ENCODE measurements around the gene LRRC25. TPM values are rescaled to one million over a fixed set of nuclear protein-coding genes. Genes with fewer than 3 reads are reported as not detected.
A peak's percentile ranks its signal among the peaks of the same experiment; 100 is the strongest.

LRRC25 gene
- not detected in 2 replicates for total RNA-seq

DNA sequence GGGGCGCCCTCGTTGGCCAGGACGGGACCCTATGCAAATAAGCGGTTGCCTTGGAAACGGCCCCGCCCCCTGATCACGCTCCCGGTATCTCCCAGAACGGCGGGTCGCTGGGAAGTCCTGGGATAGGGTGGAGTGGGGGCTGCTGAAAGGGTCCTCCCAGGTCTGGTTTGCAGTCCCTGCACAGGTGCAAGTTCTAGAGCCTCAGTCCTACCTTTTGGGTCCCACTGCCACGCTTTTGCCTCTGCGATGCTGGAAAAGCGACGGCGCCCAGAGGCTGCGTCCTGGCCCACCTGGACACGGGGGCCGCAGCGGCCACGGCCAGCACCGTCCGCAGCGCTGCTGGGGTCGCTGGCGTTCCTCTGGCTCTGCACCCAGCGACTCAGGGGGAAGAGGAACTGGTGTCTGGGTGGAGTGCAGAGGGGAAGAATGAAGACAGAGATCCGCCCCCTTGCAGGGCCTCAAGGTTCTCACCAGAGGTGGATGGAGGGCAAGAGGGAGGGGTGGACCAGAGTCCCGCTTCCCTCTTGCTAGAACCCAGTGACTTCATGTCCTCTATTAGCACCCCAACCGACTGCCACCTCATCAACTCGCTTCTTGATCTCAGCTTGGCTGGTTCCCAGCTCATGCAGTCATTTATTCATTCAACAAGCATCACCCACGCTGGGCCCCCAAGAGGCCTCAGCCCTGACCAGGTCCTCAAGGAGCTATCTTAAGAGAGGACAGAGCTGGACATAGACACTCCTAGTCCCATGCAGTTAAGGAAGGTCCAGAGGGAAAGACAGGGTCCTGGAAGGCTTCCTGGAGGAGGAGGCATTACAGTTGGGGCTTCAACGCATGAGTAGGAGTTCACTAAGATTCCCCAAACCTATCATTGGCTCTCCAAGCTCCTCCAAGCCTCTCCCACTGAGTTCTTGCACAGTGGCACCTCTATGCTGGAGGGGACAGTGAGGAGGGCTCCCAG is at the start of gene LRRC25:
Gene LRRC25, minus strand, starts transcription at position 381 of the 961 bp plus-strand sequence. CDS start 659 bp downstream, outside the sequence.
- Mint-ChIP-seq H3K4me3 (ENCODE audit: low read depth) (no peak within 1 kb of the TSS), H3K27me3 (ENCODE audit: low read depth) (peaks cover 23% of the 10 kb centered on the region), H3K4me1 (ENCODE audit: low read depth) (peaks cover 5% of the 10 kb centered on the region), H3K27ac (no peak within 1 kb of the TSS), H3K36me3 (ENCODE audit: low read depth) (no peaks in the 10 kb centered on the region), H3K9me3 (no peaks in the 10 kb centered on the region)
- DNase-seq (ENCODE audit: low spot score) = no peak
- intact Hi-C loops (cut with micrococcal nuclease) = no loop called here

DNA sequence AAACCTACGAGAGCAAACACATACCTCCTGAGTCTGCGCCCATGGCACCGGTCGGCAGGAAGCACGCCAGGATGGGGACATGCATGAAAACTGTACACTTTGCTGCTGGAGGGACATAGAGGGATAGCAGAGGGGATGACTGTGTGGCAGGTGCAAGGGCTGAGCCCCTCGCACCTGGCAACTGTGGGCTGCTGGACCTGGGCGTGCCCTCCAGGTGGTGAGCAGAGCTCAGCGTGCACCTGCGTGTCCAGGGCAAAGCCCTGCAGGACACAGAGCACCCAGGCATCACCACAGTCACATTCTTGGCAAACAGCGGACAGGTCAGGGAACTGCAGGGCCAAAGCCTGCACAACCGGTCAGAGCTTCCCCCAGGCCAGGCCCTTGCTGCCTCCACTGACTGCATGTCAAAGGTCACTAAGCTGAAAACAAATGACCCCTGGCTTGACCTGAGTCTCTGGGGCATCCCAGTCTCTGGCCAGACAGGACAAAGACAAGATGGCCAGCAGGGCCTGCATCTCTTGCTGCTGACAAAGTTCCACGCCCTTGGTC is 49.5 kb upstream of the LRRC25 start:
- peaks cover 57% of the 10 kb centered on the region for H3K36me3 Mint-ChIP-seq (ENCODE audit: low read depth)
- intact Hi-C loops (cut with micrococcal nuclease) = no loop called here
- H3K4me3 Mint-ChIP-seq (ENCODE audit: low read depth) = no peak overlapping the region
- H3K4me1 Mint-ChIP-seq (ENCODE audit: low read depth) = peaks cover 6% of the 10 kb centered on the region
- peaks cover 5% of the 10 kb centered on the region for H3K9me3 Mint-ChIP-seq
- no peak overlapping the region for H3K27ac Mint-ChIP-seq
- no peak for DNase-seq (ENCODE audit: low spot score)
- H3K27me3 Mint-ChIP-seq (ENCODE audit: low read depth) = no peaks in the 10 kb centered on the region

DNA sequence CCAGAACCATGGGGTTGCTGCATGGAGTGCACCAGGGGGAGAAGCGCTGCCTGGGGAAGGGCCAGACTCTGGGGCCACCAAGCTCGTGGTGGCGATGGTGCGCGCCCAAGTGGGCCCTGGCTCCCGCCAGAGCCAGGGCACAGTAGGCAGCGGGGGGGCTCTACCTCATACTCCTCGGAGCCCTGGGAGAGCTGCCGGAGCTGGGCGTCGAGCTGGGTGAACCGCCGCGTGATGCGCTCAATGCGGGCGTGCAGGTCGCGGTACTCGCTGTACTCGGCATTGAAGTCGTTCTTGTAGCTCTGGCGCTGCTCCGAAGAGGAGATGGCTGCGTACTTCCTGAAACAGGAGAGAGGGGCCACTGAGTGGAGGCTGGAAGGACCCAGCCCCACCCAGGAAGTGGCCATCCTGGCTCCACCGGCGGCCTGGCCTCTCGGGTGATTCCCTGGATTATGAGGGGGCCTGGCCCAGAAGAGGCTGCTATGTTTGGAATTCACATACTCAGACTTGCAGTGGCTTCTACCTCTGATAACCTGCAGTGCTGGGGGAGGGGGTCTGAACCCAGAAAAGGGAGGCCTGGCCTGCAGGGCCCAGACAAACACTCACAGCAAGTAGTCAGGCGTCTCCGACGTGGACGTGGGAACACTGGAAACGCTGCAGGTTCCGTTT is 48.9 kb upstream of the LRRC25 start:
- H3K9me3 Mint-ChIP-seq = peaks cover 5% of the 10 kb centered on the region
- H3K27me3 Mint-ChIP-seq (ENCODE audit: low read depth) = no peaks in the 10 kb centered on the region
- no peak for DNase-seq (ENCODE audit: low spot score)

DNA sequence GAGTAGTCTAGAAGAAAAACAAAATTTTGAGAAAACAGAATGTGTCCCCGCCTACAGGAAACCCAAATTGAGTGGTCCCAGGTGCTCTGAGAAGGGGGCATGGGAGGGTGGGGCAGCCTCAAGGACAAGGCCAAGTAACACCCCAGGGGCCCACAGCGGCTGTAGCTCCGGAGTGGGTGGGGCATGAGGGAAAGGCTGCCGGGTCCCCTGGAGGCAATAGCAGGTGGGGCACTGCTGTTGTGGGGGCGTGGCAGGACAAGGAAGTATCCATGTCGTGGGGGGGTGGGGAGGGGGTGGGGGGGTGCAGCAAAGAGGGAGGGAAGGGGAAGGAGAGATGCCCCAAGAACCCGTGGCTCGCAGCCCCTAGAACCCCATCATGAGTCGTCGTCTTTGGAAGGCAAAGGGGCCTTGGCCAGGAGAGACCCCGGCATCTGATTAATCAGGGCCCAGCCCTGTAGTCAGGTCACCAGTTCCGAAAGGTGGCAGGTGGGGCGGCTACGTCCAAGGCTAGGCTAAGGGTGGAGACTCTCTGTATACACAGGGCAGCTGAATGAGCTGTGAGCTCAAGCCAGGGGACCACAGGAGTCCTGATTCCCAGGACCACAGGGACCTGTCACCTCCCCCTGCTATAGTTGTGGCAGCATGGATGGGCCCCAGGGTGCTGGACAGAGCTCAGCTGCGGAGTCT is 48.0 kb upstream of the LRRC25 start:
- intact Hi-C loops (cut with micrococcal nuclease) = no loop called here
- H3K27ac Mint-ChIP-seq = no peak overlapping the region
- peaks cover 52% of the 10 kb centered on the region for H3K36me3 Mint-ChIP-seq (ENCODE audit: low read depth)

More for the DNA sequence above, 48.9 kb upstream of the LRRC25 start:
- H3K27ac Mint-ChIP-seq = no peak overlapping the region
- H3K4me1 Mint-ChIP-seq (ENCODE audit: low read depth) = peaks cover 6% of the 10 kb centered on the region
- intact Hi-C loops (cut with micrococcal nuclease) = no loop called here
- no peak overlapping the region for H3K4me3 Mint-ChIP-seq (ENCODE audit: low read depth)
- peaks cover 57% of the 10 kb centered on the region for H3K36me3 Mint-ChIP-seq (ENCODE audit: low read depth)

DNA sequence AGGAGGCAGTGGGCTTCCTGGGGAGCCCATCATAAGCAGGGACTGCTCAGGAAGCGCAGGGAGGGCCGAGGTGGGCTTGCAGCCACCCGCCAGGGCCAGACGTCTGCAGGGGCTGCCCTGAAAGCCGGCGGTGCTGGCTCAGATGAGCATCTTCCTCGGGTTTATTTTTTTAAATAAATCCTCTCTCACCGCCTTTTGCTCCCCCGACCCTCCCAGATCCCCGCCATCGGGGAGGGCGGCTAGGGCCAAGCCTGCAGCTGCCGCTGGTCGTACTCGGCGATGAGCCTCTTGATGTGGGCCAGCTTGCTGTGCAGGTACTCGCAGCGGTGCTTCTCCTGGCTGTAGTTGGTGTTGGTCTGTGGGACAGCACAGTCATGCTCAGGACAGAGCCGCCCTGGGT is 47.1 kb upstream of the LRRC25 start:
- DNase-seq (ENCODE audit: low spot score) = no peak
- intact Hi-C loops (cut with micrococcal nuclease) = no loop called here
- Mint-ChIP-seq H3K27me3 (ENCODE audit: low read depth) (no peaks in the 10 kb centered on the region), H3K27ac (no peak overlapping the region), H3K4me1 (ENCODE audit: low read depth) (peaks cover 9% of the 10 kb centered on the region), H3K36me3 (ENCODE audit: low read depth) (peaks cover 50% of the 10 kb centered on the region), H3K4me3 (ENCODE audit: low read depth) (no peak overlapping the region), H3K9me3 (peaks cover 5% of the 10 kb centered on the region)

More for the DNA sequence above, 48.0 kb upstream of the LRRC25 start:
- peaks cover 8% of the 10 kb centered on the region for H3K4me1 Mint-ChIP-seq (ENCODE audit: low read depth)
- no peak overlapping the region for H3K4me3 Mint-ChIP-seq (ENCODE audit: low read depth)
- DNase-seq (ENCODE audit: low spot score) = no peak
- peaks cover 5% of the 10 kb centered on the region for H3K9me3 Mint-ChIP-seq
- H3K27me3 Mint-ChIP-seq (ENCODE audit: low read depth) = no peaks in the 10 kb centered on the region

DNA sequence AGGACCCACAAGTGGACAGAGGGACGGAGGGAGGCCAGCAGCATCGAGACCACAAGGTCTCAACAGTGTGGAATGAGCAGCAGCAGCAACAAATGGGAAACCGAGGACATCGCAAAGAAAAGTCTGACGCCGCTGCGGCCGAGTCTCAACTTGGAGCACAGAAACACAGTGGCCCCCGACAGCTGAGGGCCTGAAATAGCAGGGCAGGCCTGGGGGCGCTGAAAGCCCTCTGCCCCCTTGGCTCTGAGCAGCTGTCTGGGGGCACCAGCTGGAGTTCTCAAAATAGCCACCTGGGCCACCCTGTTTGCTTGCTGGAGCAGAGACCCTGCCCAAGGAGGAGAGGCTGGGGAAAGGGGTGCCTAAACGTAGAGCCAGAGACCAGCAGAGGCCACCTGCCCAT is 46.4 kb upstream of the LRRC25 start:
- Mint-ChIP-seq H3K4me3 (ENCODE audit: low read depth) (no peak overlapping the region), H3K27ac (no peak overlapping the region), H3K9me3 (peaks cover 5% of the 10 kb centered on the region), H3K27me3 (ENCODE audit: low read depth) (no peaks in the 10 kb centered on the region), H3K4me1 (ENCODE audit: low read depth) (peaks cover 9% of the 10 kb centered on the region), H3K36me3 (ENCODE audit: low read depth) (peaks cover 45% of the 10 kb centered on the region)
- intact Hi-C loops (cut with micrococcal nuclease) = no loop called here
- no peak for DNase-seq (ENCODE audit: low spot score)

DNA sequence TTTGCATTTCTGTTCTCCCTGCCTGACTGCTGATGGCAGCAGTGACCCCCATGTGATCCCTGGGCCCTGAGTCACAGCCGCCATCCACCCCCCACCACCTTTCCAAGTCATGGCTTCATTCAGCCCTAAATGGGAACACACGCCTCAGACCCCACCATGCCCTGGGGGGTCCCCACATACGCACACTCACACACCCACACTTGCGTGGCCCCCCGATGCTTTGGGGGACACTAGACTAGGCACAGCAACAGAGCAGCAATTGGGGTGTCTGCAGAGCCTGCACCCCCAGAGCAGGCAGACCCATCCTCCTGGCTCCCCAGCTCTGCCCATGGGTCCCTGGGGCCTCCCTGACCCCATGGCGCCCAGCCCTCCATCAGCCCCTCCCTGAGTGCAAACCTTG is 46.0 kb upstream of the LRRC25 start:
- no peaks in the 10 kb centered on the region for H3K27me3 Mint-ChIP-seq (ENCODE audit: low read depth)
- intact Hi-C loops (cut with micrococcal nuclease) = no loop called here
- H3K9me3 Mint-ChIP-seq = peaks cover 5% of the 10 kb centered on the region
- peaks cover 9% of the 10 kb centered on the region for H3K4me1 Mint-ChIP-seq (ENCODE audit: low read depth)
- H3K27ac Mint-ChIP-seq = no peak overlapping the region
- H3K36me3 Mint-ChIP-seq (ENCODE audit: low read depth) = peaks cover 41% of the 10 kb centered on the region
- no peak for DNase-seq (ENCODE audit: low spot score)
- H3K4me3 Mint-ChIP-seq (ENCODE audit: low read depth) = no peak overlapping the region

DNA sequence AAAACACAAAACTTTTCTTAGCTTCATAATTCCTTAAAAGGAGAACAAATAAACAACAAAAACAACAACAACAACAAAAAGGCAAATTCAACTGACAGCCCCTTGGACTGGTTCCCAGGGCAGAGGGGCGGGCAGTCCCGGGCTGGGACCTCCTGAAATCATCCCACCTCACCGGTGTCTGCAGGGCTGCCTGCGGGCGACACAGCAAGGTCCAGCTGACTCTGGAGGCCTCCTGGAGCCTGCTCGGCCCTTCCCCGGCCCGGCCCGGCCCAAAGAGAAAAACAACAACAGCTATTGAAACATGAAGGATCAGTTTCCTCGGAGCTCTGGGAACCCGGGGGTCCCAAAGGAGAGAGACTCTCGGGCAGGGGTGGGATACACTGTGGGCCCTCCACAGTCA is 45.5 kb upstream of the LRRC25 start:
- no peak for DNase-seq (ENCODE audit: low spot score)
- Mint-ChIP-seq H3K4me1 (ENCODE audit: low read depth) (peaks cover 9% of the 10 kb centered on the region), H3K4me3 (ENCODE audit: low read depth) (no peak overlapping the region), H3K27me3 (ENCODE audit: low read depth) (no peaks in the 10 kb centered on the region), H3K9me3 (peaks cover 5% of the 10 kb centered on the region), H3K27ac (no peak overlapping the region), H3K36me3 (ENCODE audit: low read depth) (peaks cover 37% of the 10 kb centered on the region)
- intact Hi-C loops (cut with micrococcal nuclease) = no loop called here

DNA sequence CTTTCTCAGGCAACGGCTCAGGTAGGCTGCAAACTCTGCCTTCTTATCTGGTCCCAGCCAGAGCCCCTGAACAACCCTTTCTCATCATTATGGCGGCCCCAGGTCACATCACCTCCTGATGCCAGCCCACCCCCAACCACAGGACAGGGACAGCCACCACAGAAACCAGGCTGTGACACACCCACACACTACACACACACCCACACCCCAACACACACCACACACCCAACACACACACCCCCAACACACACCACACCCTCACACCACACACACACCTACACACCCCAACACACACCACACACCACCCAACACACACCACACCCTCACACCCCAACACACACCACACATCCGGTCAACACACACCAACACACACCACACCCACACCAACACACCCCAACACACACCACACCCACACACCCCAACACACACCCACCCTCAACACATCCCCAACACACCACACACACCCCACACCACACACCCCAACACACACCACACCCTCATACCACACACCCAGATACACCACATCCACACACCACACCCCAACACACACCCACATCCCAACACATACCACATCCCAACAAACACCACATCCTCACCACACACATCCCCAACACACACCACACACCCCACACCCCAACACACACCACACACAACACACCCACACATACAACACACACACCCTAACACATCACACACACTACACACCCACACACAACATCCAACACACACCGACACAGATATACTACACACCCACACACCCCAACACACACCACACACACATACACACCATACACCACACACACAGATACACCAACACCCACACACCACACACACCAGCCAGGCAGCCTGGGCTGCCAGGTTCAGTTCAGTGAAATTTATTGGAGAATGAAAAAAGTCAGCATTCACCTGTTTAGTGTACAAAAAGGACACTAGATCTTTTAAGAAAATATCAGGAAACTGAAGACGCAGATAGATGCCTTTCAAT is 44.7 kb upstream of the LRRC25 start:
- DNase-seq (ENCODE audit: low spot score) = no peak
- Mint-ChIP-seq H3K4me1 (ENCODE audit: low read depth) (peaks cover 9% of the 10 kb centered on the region), H3K27me3 (ENCODE audit: low read depth) (no peaks in the 10 kb centered on the region), H3K4me3 (ENCODE audit: low read depth) (no peak overlapping the region), H3K9me3 (peaks cover 5% of the 10 kb centered on the region), H3K36me3 (ENCODE audit: low read depth) (peaks cover 32% of the 10 kb centered on the region), H3K27ac (peak overlapping the region; percentile 76)
- intact Hi-C loops (cut with micrococcal nuclease) = no loop called here

DNA sequence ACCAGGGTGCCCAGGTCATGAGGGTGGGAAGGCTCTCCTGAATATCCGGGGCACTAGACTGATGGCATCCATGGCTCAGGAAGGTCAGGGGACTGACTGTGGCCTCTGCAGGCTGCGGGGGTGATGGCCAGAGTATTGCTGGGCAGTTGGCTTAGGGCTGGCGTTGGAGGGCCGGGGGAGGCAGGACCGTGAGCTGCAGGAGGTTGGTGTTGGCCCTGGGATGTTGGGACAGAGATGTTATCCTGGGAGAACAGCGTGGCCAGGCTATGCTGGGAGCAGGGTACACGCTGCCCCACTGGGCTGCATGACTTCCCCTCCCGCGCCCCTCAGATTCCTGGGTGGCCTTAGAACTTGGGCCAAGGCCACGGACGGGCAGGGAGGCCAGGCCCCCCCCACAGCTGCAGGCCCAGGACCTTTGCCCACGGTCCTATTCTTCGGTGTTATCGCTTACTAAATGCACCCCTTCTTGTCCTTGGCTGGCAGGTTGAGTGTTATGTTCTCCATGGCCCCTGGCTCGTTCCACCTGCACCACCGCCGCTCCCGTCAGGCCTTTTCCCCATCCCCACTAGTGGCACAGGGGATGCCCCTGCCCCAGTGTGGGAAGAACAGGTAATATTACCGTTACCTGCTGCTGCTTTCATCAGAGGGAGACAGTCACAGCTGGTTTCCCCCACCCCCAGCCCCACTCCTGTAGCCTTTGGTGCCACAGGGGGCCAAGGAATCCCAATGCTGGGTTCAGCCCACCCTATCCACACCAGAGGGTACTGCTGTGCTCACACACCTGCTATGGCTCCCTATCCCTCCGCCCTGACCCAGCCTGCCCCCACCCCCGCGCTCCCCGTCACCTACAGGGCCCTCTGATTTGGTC is 43.7 kb upstream of the LRRC25 start:
- intact Hi-C loops (cut with micrococcal nuclease) = no loop called here
- Mint-ChIP-seq H3K27ac (no peak overlapping the region), H3K9me3 (peaks cover 5% of the 10 kb centered on the region), H3K36me3 (ENCODE audit: low read depth) (peaks cover 27% of the 10 kb centered on the region), H3K4me1 (ENCODE audit: low read depth) (peaks cover 12% of the 10 kb centered on the region), H3K27me3 (ENCODE audit: low read depth) (no peaks in the 10 kb centered on the region), H3K4me3 (ENCODE audit: low read depth) (no peak overlapping the region)
- DNase-seq (ENCODE audit: low spot score) = no peak

DNA sequence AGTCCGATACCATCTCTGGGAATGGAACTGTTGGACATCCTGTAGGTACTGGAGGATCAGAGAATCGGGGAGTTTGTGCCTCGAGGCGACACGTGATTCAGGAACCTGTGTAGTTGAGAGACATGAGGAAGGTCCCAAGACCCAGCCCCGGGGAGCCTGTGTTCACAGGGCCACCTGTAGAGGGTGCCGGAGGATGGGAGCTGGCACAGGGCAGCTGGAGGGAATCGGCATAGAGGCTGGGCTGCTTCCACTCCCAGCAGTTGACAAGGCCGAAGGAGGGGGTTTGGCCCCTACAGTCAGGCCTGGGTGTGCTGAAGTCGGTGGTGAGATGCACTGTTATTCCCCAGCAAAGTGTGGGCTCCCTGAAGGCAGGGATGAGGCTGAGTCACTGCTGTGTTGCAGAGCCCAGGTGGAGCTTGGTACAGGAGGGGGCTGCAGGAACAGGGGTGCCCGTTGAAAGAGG is 43.0 kb upstream of the LRRC25 start:
- no peak overlapping the region for H3K27ac Mint-ChIP-seq
- intact Hi-C loops (cut with micrococcal nuclease) = no loop called here

More for the DNA sequence above, 43.0 kb upstream of the LRRC25 start:
- Mint-ChIP-seq H3K9me3 (peaks cover 5% of the 10 kb centered on the region), H3K4me3 (ENCODE audit: low read depth) (no peak overlapping the region), H3K27me3 (ENCODE audit: low read depth) (no peaks in the 10 kb centered on the region), H3K4me1 (ENCODE audit: low read depth) (peaks cover 14% of the 10 kb centered on the region), H3K36me3 (ENCODE audit: low read depth) (peaks cover 27% of the 10 kb centered on the region)
- DNase-seq (ENCODE audit: low spot score) = no peak

Measured in activated T-helper 2 cell treated with anti-CD3 and anti-CD28 coated beads, Interferon-gamma antibody, Interleukin-2, Interleukin-4, amounts not matched to agents 10 μg/mL and 5 μg/mL and 100 μg/mL, durations not matched to agents 14 hours and 24 hours and 36 hours (primary cell).